Fibroblast of villous mesenchyme (primary cell): ENCODE results near the gene SLC28A1. TPM values are rescaled to one million over a fixed set of nuclear protein-coding genes. Genes with fewer than 3 reads are reported as not detected.

Source experiments
- DNase-seq: peaks from one replicate; pipeline ENCODE4 v3.0.0-alpha.2; 2010; ENCODE audit warnings: low read depth
- H3K4me3 ChIP-seq: 2 replicates; pipeline ENCODE4 v1.5.1; 2011; ENCODE audit warnings: low read depth, mild to moderate bottlenecking, low read length
- total RNA-seq: library from RNA; depleted of rRNA; stranded (reverse); fragments of >200 nt; gene quantifications from 2 replicates; pipeline ENCODE4 v1.2.3, GENCODE V29; 2012
- TF ChIP-seq, protein P1 (sequence below): IDR thresholded peaks from 2 replicates; pipeline ENCODE4 v1.5.1; 2012; ENCODE audit warnings: low read depth, mild to moderate bottlenecking, low read length; ENCODE audit not compliant: insufficient read depth

The SLC28A1 gene
- total RNA-seq, 1 donor: not detected

DNA sequence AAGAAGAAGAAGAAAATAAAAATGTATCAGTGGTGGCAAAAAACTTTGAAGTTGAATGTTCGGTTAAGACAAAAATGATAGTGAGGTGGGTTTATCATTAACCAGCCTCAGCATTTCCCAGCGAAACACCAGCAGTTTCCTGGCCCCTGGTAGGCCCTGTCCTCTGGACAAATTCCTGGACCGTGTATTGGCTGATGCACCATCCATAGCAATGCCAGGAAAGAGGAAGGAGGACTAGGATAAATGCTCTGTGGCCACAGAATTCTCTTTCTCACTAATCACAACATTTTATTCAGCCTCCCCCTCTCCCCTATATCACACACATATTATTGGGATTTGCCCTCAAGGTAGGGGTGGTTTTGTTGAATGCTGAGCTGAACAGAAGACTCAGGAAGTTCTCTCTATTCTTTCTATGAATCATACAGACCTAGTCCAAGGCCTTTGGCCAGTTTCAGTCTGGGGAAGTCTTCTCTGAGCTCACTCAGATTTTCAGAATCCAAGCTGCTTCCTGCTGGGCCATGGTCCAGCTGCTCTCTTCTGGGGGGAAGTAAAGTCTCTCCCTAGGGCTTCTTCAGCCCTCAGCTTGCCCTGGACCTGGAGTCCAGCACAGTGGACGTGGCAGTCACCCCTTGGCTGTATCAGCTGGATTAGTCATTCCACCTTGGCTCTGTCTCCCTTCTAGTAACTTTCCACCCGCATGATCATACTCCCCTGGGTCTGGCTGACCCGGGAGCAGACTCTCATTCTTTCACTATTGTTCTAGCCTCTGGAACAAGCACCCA is 27.6 kb downstream of the SLC28A1 start:
- TF ChIP-seq, protein P1, sequence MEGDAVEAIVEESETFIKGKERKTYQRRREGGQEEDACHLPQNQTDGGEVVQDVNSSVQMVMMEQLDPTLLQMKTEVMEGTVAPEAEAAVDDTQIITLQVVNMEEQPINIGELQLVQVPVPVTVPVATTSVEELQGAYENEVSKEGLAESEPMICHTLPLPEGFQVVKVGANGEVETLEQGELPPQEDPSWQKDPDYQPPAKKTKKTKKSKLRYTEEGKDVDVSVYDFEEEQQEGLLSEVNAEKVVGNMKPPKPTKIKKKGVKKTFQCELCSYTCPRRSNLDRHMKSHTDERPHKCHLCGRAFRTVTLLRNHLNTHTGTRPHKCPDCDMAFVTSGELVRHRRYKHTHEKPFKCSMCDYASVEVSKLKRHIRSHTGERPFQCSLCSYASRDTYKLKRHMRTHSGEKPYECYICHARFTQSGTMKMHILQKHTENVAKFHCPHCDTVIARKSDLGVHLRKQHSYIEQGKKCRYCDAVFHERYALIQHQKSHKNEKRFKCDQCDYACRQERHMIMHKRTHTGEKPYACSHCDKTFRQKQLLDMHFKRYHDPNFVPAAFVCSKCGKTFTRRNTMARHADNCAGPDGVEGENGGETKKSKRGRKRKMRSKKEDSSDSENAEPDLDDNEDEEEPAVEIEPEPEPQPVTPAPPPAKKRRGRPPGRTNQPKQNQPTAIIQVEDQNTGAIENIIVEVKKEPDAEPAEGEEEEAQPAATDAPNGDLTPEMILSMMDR: no peak
- no peak overlapping the region for H3K4me3 ChIP-seq
- peak; percentile 95 for DNase-seq

DNA sequence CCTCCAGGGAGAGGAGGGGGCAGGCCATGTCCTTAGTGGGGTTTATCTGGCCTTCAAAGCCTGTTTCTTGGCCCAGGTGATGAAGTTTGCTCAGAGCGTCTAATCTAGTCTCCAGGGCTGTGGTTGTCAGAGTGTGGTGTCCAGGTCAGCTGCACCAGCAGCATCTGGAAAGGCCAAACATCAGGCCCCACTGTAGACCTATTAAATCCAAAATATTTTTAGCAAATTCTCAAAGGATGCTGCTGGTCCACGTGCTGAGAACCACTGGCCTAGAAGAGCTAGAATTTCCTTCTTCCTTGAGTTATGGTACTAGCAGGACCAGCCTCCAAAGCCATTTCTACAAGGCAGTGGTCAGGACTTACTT is 28.9 kb downstream of the SLC28A1 start:
- DNase-seq: no peak
- H3K4me3 ChIP-seq: no peak overlapping the region
- TF ChIP-seq, protein P1: no peak

DNA sequence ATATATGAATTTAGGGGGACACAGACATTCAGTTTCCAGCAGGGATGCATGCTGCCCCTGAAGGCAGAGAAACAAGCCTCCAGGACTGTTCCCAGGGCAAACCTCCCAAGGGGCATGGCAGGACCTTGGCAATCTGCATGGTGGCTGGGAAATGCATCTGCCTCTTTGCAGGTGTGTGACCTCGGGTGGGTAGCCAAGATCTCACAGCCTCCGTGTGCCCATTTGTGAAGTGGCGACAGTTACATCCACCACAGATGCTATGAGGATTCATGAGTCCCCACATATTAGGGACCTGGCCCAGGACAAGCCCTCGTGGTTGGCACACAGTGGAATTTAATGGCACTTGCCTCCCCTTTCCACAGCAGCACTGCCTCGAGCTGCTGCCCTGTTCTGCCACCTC is 29.9 kb downstream of the SLC28A1 start:
- no peak for DNase-seq
- H3K4me3 ChIP-seq: no peak overlapping the region
- TF ChIP-seq, protein P1: no peak

DNA sequence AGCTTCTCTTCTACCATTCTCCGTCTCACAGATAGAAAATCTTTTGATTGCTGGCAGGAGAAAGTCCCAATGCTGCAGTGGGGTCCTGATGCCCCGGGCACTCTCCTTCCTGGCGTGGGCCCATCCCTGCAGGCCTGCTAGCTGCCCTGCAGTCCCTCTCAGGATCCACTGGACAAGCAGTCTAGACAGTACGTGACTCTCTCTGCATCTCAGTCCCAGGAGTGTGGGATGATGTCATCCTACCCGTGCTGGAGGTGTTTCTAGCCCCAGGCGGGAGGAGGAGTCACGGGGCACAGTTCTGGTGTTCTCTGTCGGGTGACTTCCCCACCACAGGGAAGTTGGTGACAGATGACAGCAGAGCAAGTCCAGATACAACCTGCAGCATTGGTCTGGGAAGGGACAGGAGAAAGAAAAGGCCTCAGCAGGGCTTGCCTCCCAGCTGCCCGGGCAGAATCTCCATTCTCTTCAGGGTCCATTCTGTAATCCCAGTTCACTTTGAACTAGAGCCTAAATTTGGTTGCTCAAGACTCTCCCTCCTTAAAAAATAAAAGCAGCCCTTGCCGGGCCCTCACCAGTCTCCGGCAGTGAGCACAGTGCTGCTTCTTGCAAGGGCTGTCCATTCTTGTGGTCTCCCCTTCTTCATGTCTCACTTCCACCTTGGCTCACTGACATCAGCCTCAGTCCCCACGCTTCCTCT is 30.6 kb downstream of the SLC28A1 start:
- TF ChIP-seq, protein P1: no peak
- DNase-seq: peak; percentile 84

DNA sequence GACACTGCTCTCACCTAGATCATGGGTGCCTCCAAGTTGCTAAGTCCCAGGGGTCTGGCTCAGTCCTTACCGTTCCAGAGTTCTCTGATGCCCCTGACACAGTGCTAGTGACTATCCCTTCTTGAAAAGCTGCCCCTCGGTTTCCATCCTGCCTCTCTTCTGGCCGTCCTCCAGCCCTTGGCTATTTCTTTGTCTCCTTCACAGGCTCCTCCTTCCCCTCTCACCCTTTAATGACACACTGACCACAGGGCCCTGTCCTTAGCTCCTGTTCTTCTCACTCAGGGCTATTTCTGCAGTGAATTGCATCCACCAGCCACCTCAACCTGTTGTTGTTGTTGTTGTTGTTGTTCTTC is 31.1 kb downstream of the SLC28A1 start:
- no peak overlapping the region for H3K4me3 ChIP-seq
- TF ChIP-seq, protein P1: no peak
- no peak for DNase-seq

More for the DNA sequence above, 30.6 kb downstream of the SLC28A1 start:
- no peak overlapping the region for H3K4me3 ChIP-seq

DNA sequence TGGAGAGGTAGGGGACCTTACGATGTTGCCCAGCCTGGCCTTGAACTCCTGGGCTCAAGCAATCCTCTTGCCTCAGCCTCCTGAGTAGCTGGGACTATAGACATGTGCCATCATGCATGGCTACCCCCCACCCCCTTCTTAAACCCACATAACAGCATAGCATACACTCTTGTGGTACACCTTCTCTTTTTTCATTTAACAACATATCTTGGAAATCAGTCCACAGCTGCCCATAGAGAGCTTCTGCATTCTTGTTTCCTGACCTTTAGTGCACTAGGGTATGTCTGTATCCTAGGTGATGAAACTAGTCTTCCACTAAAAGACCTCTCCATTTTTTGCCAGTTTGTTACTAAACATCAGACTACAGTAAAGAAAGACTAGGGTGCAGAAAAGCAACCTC is 33.0 kb downstream of the SLC28A1 start:
- no peak for DNase-seq
- no peak overlapping the region for H3K4me3 ChIP-seq
- TF ChIP-seq, protein P1: no peak
